SW480 (cell line): ENCODE results near the gene FAHD2B.
"Not testable (repeated sequence)": the region's sequence is repeated elsewhere in the genome, so short reads cannot be mapped to it uniquely, and the experiment has no call there.

Experiments used
- DNase-seq: peaks from one replicate; pipeline ENCODE4 v3.0.0-alpha.2; 2016; ENCODE audit warnings: low spot score

FAHD2B gene

GRCh38 chr2:97094772-97095611 is at the start of gene FAHD2B:
FAHD2B (minus strand) TSS chr2:97094882; CDS start chr2:97091706, 3,176 bp downstream.
- peak; percentile 58 for DNase-seq

GRCh38 chr2:97144016-97144415 is 49.3 kb upstream of the FAHD2B start:
- not testable (repeated sequence) for DNase-seq

GRCh38 chr2:97129090-97129489 is 34.4 kb upstream of the FAHD2B start:
- DNase-seq, result not testable (repeated sequence)

- DNase-seq, result not testable (repeated sequence)
Observed at GRCh38 chr2:97113882-97114255, 19.2 kb upstream of the FAHD2B start.

GRCh38 chr2:97113050-97113881 is 18.6 kb upstream of the FAHD2B start, which contains the start of gene ANKRD36:
ANKRD36 (plus strand) TSS chr2:97113153; CDS start chr2:97113740, 587 bp downstream.
- peak; percentile 82 for DNase-seq

- peak; percentile 71 for DNase-seq
Observed at GRCh38 chr2:97112320-97113049, 17.8 kb upstream of the FAHD2B start.

GRCh38 chr2:97111246-97111645 is 16.6 kb upstream of the FAHD2B start:
- not testable (repeated sequence) for DNase-seq

GRCh38 chr2:97106878-97107277 is 12.2 kb upstream of the FAHD2B start:
- not testable (repeated sequence) for DNase-seq

GRCh38 chr2:97098786-97099372 is 4.2 kb upstream of the FAHD2B start:
- DNase-seq, result not testable (repeated sequence)

- no peak for DNase-seq
Observed at GRCh38 chr2:97095661-97096060, 979 bp upstream of the FAHD2B start.

- peak; percentile 10 for DNase-seq
Observed at GRCh38 chr2:97093983-97094771, 505 bp downstream of the FAHD2B start.

- not testable (repeated sequence) for DNase-seq
Observed at GRCh38 chr2:97092946-97093345, 1.7 kb downstream of the FAHD2B start.

GRCh38 chr2:97088706-97089105 is 6.0 kb downstream of the FAHD2B start:
- not testable (repeated sequence) for DNase-seq

GRCh38 chr2:97085093-97085492 is 9.6 kb downstream of the FAHD2B start:
- DNase-seq, result not testable (repeated sequence)

GRCh38 chr2:97083516-97083915 is 11.2 kb downstream of the FAHD2B start:
- not testable (repeated sequence) for DNase-seq

GRCh38 chr2:97082206-97082605 is 12.5 kb downstream of the FAHD2B start:
- DNase-seq, result not testable (repeated sequence)

GRCh38 chr2:97080855-97081254 is 13.8 kb downstream of the FAHD2B start:
- DNase-seq, result not testable (repeated sequence)

- not testable (repeated sequence) for DNase-seq
Observed at GRCh38 chr2:97077213-97077612, 17.5 kb downstream of the FAHD2B start.

- not testable (repeated sequence) for DNase-seq
Observed at GRCh38 chr2:97070915-97071314, 23.8 kb downstream of the FAHD2B start.

GRCh38 chr2:97068722-97069121 is 26.0 kb downstream of the FAHD2B start:
- DNase-seq, result not testable (repeated sequence)

GRCh38 chr2:97068074-97068473 is 26.6 kb downstream of the FAHD2B start:
- no peak for DNase-seq
